KG1 (cell line): ENCODE measurements around the gene ZNF436.

ENCODE experiments used
- DNase-seq: peaks from one replicate; lab custom pipeline; 2025; lab: John Stamatoyannopoulos, UW

The ZNF436 gene

GRCh38 chr1:23366598-23366997 lies 3.0 kb downstream of the ZNF436 start:
- DNase-seq, result no peak

GRCh38 chr1:23366146-23366545 lies 3.5 kb downstream of the ZNF436 start:
- DNase-seq, result no peak

GRCh38 chr1:23362218-23362713 lies 7.4 kb downstream of the ZNF436 start:
- DNase-seq, result no peak

- DNase-seq, result no peak
Measured at GRCh38 chr1:23358310-23358875, 11.2 kb downstream of the ZNF436 start.

- DNase-seq, result no peak
Measured at GRCh38 chr1:23357138-23357908, 12.3 kb downstream of the ZNF436 start.

- DNase-seq, result no peak
Measured at GRCh38 chr1:23356471-23357137, 13.0 kb downstream of the ZNF436 start.

- no peak for DNase-seq
Measured at GRCh38 chr1:23354245-23354644, 15.4 kb downstream of the ZNF436 start.

- no peak for DNase-seq
Measured at GRCh38 chr1:23352096-23352695, 17.4 kb downstream of the ZNF436 start.

- no peak for DNase-seq
Measured at GRCh38 chr1:23345920-23346319, 23.7 kb downstream of the ZNF436 start.

- DNase-seq, result peak; percentile 77
Measured at GRCh38 chr1:23344987-23345472, 24.6 kb downstream of the ZNF436 start.

GRCh38 chr1:23344111-23344986 lies 25.3 kb downstream of the ZNF436 start, which contains the start of gene HNRNPR:
TSS of gene HNRNPR (minus strand) at chr1:23344284. CDS start at chr1:23341008, 3,276 bp downstream.
- DNase-seq, result peak; percentile 99

- no peak for DNase-seq
Measured at GRCh38 chr1:23343221-23344110, 26.2 kb downstream of the ZNF436 start.

- no peak for DNase-seq
Measured at GRCh38 chr1:23341931-23342692, 27.5 kb downstream of the ZNF436 start.

GRCh38 chr1:23339632-23340031 lies 30.0 kb downstream of the ZNF436 start:
- no peak for DNase-seq

GRCh38 chr1:23337869-23338268 lies 31.8 kb downstream of the ZNF436 start:
- DNase-seq, result no peak

GRCh38 chr1:23331713-23332112 lies 37.9 kb downstream of the ZNF436 start:
- DNase-seq, result no peak

GRCh38 chr1:23330846-23331245 lies 38.8 kb downstream of the ZNF436 start:
- no peak for DNase-seq

- no peak for DNase-seq
Measured at GRCh38 chr1:23325393-23325792, 44.2 kb downstream of the ZNF436 start.

GRCh38 chr1:23322770-23323169 lies 46.9 kb downstream of the ZNF436 start:
- no peak for DNase-seq
